ENCODE data around the gene SCAMP2.
A peak's percentile ranks its signal among the peaks of the same experiment; 100 is the strongest.

The SCAMP2 gene

DNA sequence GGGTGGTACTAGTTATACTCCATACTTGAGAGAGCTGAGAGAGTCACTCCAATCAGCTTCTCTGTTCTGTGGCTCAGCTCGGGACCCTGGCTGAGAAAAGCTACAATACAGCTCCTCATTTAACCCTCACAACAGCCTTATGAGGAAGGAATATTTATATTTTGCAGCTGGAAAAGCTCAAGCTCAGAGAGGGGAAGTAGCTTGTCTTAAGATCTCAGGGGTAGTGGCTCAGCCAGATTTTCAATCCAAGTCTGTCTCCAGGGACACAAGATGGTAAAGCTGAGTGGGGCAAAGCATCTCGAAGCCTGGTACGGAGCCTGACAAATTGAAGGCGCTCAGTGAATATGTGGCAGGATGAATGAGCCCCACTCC lies 14.8 kb downstream of the SCAMP2 start:
- DNase-seq (ENCODE audit: low read depth in 3 of 3): no peak

DNA sequence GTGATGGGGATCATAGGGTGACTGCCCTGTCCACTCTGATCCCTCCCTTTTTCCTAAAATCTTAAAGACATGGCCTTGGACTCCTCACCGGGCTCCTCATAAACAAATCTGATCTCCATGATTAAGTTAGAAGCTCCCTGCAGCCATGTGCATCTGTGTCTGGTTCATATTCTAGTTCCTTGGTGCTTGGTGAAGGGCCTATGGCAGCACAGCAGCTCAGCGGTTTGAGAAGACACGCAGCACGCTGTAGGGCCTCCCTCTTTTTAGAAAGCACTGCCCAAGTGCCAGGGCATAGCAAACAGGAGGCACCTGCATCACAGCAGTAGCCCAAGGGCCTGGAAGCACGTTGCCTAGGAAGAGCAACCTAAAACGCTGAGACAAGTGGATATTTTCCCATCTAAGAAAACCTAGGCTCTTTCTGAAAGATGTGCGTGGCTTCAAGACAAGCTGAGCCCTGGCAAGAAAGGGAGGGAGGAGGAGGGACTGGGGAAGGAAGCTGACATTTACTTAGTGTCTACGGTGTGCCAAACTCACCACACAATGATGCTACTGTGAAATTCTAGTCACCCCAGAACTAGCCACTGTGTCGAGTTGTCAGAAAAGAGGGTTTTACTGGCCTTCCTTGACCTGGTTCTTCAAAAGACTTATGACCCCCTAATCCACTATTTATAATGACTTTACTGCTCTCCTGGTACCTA lies 15.3 kb downstream of the SCAMP2 start:
- DNase-seq (ENCODE audit: low read depth in 3 of 3): no peak

DNA sequence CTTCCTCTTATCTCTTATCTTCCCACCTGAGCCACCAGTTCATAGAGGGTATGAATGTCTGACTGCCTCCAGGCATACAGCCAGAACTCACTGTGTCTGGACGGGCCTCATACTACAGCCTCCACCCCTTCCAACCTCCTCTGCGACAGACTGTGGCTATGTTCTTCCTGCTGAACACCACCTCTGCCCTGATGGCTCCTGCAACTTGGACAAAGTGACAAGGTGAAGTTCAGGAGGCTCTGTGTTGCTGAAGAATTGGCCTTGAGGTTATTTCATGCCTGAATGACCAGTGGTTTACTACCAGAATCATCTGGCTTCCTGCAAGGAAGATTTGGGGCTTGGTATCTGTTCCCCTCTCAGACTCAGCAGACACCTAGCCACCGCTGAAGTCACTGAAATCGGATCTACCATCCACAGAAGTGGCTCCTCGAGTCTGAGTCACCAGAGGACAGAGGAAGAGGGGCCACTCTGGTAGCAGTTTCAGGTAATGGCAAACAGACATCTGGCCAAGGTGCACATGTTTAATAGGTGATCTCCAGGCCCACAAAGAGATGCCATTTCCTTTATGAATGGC lies 16.0 kb downstream of the SCAMP2 start:
- no peak for DNase-seq (ENCODE audit: low read depth in 3 of 3)

DNA sequence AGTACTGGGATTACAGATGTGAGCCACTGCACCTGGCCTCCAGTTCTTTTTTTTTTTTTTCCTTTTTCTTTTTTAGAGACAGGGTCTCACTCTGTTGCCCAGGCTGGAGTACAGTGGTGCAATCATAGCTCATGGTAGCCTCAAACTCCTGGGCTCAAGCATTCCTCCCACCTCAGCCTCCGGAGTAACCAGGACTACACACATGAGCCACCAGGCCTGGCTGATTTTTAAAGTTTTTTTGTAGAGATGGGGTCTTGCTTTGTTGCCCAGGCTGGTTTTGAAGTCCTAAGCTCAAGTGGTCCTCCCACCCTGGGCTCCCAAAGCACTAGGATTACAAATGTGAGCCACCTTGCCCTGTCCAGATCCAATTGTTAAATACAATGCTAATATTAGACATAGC lies 16.6 kb downstream of the SCAMP2 start:
- DNase-seq (ENCODE audit: low read depth in 3 of 3): no peak

DNA sequence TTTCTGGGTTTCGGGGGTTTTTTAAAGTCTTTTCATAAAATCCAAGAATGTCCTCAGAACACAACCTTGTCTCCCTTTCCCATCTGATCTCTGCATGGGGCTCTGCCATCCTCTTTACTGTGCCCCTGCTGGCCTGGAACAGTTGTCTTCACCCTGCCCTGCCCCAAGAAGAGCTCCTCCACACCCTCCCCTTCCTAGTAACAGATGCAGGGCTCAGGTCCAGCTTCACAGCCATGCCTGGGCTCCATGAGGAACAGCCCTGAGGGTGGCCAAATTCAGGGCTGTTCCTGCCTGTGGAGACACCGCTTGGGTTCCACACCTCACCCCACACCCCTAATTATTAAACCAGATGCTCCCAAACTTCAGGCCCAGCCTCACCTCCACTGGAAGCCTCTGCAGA lies 17.3 kb downstream of the SCAMP2 start:
- no peak for DNase-seq (ENCODE audit: low read depth in 3 of 3)

DNA sequence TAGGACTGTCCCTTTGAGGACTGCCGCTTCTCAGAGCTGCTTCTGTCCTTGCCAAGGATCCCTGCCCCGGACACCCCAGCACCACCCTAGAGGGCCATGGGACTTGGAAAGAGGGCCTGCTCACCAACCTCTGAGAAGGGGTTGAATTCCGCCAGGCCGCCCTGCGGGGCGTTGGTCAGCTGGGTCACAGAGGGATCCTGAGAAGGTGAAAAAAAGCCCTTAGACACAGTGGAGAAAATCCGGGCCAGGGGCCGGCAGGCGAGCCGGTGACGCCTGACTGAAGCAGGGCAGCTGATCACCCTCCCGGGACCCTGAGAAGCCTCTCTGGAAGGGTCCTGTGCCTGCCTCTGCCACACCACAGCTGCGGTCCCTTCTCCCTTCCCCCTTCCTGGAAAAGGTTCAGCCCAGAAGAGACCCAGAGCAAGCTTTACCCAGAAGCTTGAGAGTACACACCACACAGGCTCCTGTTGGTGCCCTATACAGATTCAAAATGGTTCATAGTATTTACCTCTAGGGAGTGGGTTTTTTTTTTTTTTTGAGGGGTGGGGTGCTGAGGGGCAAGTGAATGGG lies 18.6 kb downstream of the SCAMP2 start:
- no peak for DNase-seq (ENCODE audit: low read depth in 3 of 3)

DNA sequence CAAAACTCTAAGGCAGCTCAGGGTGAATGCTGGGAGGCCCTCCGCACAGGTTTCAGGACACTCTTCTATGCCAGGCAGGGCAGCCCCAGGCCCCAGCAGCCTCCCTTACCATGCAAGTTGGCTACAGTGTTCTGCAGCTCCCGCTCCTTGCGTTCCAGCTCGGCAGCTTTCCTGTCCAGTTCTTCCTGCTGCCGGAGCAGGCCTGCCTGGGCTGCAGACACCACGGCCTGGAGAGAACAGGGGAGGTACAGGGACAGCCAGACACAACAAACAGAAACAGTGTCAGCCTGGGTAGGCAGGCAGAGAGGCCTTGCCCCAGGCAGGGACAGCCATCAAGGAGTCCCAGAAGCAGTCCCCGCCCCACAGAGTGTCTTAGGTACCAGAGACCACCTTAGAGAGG lies 21.2 kb downstream of the SCAMP2 start:
- DNase-seq (ENCODE audit: low read depth in 3 of 3): no peak

DNA sequence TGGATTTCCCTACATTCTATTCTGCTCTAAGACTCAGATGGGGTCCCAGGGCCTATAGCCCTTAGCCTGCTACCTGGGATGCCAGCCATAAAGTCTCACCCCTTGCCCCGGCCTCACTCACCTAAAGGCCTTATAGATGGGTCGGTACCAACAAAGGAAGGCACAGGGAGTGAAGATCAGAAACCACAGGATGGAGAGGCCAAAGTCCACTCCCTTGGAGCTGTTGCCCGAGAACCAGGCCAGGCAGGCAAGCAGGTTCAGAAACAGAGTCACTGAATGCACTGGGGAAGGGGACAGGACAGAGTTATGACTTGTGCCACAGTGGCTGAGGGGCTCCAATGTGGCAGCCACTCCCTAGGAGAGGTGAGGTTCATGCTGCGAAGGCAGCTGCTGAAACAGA lies 22.8 kb downstream of the SCAMP2 start:
- DNase-seq (ENCODE audit: low read depth in 3 of 3): no peak

DNA sequence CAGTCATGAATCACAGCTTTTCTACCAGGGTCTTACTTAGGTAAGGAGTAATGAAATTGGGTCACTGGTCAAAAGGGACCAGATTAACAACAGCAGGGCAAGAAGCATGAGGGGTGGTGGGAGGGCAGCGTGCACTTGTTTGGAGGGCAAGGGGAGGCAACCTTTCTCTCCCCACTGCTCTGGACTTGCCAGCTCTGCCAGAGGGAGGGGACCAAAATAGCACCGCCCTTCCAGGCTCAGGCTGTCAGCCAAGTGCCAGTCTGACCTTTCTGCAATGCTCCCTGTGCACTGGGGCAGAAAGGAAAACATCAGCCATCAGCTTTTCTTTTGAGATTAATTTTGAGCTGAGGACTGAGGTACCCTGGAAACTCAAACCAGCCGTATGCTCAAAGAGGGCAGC lies 25.7 kb downstream of the SCAMP2 start:
- DNase-seq (ENCODE audit: low read depth in 3 of 3): no peak

DNA sequence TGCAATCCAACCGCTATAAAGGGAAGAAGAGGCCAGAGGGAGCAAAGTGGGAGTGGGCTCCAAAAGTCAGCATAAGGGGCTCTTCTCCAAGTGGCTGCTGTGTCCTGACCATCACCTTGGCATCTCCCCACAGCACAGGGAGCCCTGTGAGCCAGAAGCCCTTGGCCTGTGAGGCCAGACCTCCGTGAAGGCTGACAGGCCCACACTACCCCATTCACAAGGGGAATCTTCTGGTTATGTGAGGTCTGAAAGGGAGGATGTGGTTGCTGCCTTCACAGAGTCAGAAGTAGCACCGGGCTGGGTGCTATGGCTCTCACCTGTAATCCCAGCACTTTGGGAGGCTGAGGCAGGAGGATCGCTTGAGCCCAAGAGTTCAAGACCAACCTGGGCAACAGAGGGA lies 27.6 kb downstream of the SCAMP2 start:
- DNase-seq (ENCODE audit: low read depth in 3 of 3): no peak

DNA sequence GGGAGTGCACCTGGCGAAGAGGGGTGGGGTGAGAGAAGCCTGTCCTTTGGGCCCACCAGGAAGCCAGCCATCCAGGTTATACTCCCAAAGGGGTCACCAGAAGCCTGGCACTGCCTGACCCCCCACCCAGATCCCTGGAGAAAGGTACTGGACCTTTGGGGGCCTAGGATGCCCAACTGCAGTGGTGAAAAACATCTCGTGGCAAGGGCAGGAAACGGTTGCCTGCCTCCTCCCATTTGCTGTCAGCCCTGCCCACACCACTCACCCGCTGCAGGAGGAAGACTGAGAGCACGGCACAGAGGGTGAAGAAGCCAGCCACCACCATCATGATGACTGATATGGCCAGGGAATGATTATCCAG lies 28.0 kb downstream of the SCAMP2 start:
- DNase-seq (ENCODE audit: low read depth in 3 of 3): peak; percentile 23 to 39 (median 26)

DNA sequence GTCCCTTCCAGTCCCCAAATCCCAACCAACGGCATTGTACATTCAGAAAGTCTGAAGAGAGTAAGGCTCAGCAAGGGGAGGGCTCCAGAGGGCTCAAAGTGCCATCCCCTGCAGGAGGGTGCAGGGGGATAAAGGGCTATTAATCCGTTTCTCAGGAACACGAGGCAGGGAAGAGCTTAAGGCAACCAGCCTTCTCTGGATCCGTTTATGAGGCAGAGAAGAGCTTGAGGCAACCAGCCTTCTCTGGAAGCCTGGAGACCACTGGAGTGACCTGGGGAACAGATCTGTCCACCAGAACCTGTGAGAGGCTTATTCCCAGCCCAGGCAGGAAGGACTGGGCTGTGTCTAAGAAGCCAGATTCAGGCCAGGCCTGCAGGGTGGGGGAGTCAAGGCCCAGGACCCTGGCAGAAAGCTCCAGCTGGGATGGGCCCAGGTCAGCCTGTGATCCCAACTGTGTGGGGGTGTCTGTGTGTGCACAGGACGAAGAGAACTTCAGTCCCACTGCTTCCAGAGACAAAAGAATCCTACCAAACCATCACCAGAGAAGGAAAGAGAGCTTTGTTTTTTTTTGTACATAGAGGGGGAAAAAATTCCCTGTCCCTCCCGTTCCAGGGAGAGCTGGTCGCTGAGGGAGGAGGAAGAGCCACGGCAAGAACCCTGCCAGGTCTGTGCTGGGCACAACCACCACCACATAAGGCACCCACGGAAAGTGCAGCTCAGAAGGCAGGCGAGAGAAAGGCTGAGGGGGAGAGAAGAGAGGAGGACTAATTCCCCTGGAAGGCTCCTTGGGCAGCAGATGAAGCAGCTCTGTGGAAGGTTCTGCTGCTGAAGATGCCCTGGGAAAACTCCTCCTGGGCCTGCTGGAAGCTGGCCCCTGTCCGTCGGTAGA lies 28.6 kb downstream of the SCAMP2 start:
- no peak for DNase-seq (ENCODE audit: low read depth in 3 of 3)

DNA sequence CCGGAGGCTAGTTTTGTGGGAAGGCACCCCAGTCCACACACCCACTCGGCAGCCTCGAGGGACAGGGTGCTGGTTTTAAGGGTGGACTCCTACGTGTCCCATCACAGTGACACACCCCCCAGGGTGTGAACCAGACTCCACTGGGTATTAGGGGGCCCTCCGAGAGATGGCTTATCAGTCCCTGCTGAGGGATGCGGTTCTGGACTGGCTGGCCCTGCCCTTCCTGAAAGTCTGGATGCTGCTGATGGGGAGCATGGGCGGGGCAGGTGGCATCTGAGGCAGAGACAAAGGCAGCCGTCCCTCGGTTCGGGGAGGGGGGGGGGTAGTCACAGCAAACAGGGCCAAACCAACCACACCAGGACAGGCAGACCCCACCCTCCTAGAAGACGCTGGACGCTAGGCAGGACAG lies 29.3 kb downstream of the SCAMP2 start:
- no peak for DNase-seq (ENCODE audit: low read depth in 3 of 3)

DNA sequence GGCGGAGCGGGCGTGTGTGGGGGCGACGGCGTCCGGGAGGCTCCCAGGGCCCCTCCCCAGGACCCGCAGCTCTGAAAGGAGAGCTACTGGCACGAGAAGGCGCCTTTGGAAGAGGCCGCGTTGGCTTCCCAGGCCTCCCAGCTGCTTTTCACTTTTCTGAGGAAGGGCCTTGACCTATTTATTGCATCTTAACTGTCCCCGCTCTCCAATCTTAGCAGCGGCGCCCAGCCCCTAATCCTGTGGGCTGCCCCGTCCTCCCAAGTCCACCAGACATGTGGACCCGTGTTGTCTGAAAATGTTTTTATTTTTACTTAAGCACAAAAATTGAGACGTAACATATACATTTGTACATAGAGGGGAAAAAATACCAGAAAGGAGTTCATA lies 29.7 kb downstream of the SCAMP2 start:
- DNase-seq (ENCODE audit: low read depth in 3 of 3): no peak

DNA sequence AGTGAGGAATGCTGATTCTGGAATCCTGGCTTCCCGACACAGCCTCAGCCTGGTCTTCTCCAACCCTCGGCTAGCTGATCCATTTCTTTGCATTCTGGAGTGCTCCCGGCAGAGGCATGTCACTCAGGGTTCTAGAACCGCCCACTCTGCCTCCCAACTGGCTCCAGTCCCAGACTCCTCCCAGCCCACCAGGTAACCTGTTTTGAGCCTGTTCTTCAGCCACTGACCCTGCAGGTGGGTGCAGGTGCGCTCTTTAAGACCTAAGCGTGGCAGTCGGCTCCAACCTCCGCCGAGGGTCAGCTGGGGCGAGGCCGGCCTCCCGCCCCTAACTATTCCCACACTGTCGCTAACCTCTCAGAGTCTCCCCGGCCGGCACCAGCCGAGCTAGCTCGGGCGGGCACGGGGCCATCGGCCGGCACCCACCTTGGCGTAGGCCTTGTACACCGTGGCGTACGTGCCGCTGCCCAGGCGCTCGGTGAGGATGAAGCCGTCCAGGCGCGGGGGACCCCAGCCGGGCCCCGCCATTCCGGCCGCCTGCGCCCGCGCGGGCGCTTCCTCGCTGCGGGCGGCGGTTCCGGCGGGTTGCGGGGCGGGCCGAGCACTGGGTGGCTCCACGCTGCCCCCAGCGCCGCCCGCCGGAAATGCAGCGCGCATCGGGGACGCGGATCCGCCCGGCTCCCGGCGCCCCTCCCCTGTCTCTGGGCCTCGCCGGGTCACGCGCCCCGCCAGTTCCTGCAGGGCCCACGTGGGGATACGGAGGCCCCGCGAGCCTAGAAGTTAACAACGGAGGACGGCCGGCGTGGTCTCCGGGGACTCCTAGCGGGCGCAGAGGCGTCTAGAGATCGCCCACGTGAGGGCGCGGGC lies 30.4 kb downstream of the SCAMP2 start, which contains the start of gene ULK3:
TSS of gene ULK3 (minus strand) at position 576 of the 864 bp plus-strand sequence. CDS start at position 525, 51 bp downstream.
- peak; percentile 85 to 90 (median 87) for DNase-seq (ENCODE audit: low read depth in 3 of 3)

DNA sequence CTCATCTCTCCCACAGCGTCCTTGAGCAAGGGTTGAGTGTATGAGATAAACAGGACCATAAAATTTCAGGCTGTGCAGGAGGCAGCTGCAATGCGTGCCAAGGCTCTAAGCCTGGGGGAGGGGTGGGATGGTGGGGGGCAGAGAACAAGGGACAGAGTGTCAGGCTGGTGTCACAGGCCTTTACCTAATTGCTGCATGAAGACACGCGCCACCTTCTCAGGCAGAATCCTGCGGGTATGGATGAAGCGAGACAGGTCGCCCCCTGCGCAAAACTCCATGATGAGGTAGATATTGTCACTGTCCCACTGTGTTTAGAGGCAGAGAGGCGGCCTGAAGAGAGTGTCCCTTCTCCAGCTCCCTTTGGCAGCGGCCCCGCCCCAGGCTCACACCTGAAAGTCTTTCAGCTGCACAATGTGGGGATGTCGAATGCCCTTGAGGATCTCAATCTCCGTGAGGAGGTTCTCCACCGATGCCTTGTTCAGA lies 31.2 kb downstream of the SCAMP2 start:
- DNase-seq (ENCODE audit: low read depth in 3 of 3): no peak

DNA sequence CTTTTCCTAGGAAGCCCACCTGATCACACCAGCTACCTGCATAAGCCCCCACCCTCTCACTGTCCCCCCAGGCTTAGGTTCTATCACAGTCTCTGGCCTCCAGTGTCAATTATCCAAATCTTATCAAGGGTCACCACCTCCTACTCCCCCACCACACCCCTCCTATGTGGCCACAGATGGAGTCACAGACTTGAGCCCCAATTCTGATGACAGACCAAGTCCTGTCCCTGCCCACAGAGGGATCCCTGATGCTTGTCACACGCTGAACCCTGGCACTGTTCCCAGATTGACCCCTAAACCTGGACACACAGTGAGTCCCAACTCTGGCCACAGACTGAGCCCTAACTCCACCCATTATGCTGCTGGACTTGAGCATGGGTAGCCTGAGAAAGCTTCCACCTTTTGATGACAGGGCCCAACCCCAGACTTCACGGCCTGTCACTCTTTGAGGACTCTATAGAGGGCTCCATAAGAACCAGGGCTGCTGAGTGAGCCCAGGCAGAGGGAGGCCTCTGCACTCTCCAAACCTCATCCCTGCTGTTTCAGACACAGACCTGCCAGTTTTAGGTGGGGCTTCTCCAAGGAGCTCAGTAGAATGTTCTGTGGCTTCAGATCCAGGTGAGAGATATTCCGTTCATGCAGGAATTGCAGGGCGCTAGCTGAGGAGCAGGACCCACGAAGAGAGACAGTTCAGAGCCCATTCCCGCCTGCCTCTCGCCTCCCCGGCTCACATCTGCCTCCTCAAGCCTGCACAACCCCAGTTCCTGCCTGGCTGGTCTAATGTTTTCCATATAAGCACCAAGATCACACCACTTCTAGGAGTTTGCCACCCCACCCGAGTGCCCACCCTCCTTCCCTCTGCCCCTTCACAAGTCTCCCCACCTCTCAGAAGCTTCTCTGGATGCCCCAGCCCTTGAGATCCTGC lies 32.1 kb downstream of the SCAMP2 start:
- no peak for DNase-seq (ENCODE audit: low read depth in 3 of 3)

DNA sequence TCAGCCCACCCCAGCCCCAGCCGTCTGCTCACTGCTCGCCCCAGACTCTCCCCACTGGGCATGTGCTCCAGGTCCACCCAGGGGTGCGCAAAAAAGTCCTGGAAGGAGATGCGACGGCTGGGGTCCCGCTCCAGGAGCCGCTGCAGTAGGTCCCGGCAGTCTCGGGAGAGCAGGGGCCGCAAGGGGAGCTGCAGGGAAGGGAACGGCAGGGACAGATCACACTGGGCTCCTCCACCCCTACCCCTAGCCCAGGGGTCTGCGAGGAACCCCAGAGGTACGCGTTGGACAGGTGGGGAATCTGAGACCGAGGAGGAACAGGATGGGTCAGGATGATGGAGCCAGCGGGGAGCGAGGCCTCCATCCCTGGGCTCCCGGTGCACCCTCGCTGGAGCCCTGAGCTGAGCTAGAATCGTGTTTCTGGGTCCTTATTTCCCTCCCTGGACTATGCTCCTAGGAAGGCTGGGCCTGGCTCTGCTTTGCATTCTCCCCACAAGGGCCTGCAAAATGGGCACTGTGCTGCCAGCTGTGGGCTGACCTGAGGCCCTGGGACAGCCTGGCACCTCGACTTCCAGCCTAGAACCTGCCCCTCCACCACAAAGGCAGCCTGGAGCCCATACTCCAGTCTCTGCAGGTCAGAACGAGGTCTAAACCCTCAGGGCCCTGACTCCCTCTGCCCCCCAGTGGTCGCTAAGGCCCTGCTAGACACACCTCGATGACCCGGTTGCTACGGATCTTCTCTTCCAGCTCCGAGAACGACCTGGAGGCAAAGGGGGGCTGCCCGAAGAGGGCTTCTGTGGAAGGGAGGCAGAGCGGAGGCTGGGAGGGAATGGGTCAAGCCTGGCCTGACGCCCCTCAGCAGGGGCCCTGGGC lies 33.4 kb downstream of the SCAMP2 start:
- DNase-seq (ENCODE audit: low read depth in 3 of 3): no peak
